Astrocyte (in vitro differentiated cells and primary cell): ENCODE results near the gene OGFOD2.

Experiments
- EZH2 ChIP-seq: IDR thresholded peaks from 2 replicates; pipeline ENCODE4 v1.6.1; 2012; ENCODE audit warnings: mild to moderate bottlenecking, low read length, inconsistent platforms; ENCODE audit not compliant: insufficient read depth
- TF ChIP-seq, protein P1 (sequence below): IDR thresholded peaks from 2 replicates; pipeline ENCODE4 v1.5.1; 2011; ENCODE audit warnings: low read depth, mild to moderate bottlenecking, inconsistent platforms, low read length, moderate library complexity; ENCODE audit not compliant: insufficient read depth

DNA sequence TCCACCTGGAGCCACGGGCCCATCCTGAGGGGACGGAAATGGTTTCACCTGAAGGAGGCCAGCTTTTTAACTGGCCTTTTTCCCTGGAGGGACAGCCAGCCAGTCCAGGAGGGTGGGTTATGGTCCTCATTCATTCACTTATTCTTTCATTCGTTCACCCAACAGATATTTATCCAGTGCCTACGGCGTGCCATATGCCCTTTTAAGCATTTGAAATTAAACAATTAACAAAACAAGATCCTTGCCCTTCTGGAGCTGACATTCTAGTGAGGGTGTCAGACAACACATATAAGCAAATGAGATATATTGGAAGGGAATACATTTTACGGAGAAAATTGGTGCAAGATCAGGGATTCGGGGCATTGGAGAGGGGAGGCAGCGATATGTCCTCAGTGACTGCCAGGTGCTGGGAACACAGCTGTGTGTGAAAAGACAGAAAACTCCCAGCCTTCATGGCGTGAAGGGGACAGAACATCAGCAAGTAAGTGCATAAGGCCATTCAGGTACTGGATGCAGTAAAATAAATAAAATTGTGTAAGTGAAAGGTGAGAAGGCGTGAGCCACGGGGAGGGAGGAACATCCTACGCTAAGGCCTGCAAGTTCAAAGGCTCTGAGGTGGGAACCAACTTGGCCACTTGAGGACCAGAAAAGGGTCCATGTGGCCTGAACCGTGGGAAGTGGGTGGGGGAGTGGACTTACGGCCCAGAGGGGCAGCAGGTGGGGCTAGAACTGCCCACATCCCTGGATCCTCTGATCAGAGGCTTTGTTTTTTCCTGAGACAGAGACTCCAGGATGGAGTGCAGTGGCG lies 8.1 kb upstream of the OGFOD2 start:
- TF ChIP-seq, protein P1, sequence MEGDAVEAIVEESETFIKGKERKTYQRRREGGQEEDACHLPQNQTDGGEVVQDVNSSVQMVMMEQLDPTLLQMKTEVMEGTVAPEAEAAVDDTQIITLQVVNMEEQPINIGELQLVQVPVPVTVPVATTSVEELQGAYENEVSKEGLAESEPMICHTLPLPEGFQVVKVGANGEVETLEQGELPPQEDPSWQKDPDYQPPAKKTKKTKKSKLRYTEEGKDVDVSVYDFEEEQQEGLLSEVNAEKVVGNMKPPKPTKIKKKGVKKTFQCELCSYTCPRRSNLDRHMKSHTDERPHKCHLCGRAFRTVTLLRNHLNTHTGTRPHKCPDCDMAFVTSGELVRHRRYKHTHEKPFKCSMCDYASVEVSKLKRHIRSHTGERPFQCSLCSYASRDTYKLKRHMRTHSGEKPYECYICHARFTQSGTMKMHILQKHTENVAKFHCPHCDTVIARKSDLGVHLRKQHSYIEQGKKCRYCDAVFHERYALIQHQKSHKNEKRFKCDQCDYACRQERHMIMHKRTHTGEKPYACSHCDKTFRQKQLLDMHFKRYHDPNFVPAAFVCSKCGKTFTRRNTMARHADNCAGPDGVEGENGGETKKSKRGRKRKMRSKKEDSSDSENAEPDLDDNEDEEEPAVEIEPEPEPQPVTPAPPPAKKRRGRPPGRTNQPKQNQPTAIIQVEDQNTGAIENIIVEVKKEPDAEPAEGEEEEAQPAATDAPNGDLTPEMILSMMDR: no peak
- TF ChIP-seq EZH2: no peak
